Thymus (tissue), 11 donors: Measurements from ENCODE around the gene HBG2. TPM values are rescaled to one million over a fixed set of nuclear protein-coding genes. Genes with fewer than 3 reads are reported as not detected.
"Not testable (repeated sequence)": the region's sequence is repeated elsewhere in the genome, so short reads cannot be mapped to it uniquely, and the experiment has no call there.

Source experiments
- DNase-seq, 9 donors: peaks; one replicate each; pipeline ENCODE4 v3.0.0-alpha.2; 2013; ENCODE audit warnings: low spot score in 9 of 9, low read depth in 6 of 9, missing footprints in 1 of 9
- H3K27ac ChIP-seq, 2 donors: one replicate each; pipeline ENCODE4 v1.5.1; 2013; ENCODE audit warnings: control low read depth in 1 of 2, low read depth in 1 of 2, low read length in 1 of 2, mild to moderate bottlenecking in 1 of 2, moderate library complexity in 1 of 2
- H3K27me3 ChIP-seq, 2 donors: one replicate each; pipeline ENCODE4 v1.5.1; 2013; ENCODE audit warnings: low read length in 1 of 2; ENCODE audit not compliant: control insufficient read depth in 2 of 2, insufficient read depth in 1 of 2
- H3K36me3 ChIP-seq, 2 donors: one replicate each; pipeline ENCODE4 v1.5.1; 2013; ENCODE audit warnings: low read length in 1 of 2, mild to moderate bottlenecking in 1 of 2, moderate library complexity in 1 of 2; ENCODE audit not compliant: control insufficient read depth in 2 of 2, insufficient read depth in 2 of 2
- H3K4me1 ChIP-seq, 2 donors: one replicate each; pipeline ENCODE4 v1.5.1; 2013; ENCODE audit warnings: low read length in 2 of 2; ENCODE audit not compliant: control insufficient read depth in 2 of 2, insufficient read depth in 2 of 2
- H3K4me3 ChIP-seq, 2 donors: one replicate each; pipeline ENCODE4 v1.5.1; 2013; ENCODE audit warnings: low read length in 2 of 2, control low read depth in 1 of 2, mild to moderate bottlenecking in 1 of 2
- H3K9me3 ChIP-seq, 2 donors: one replicate each; pipeline ENCODE4 v1.5.1; 2013; ENCODE audit warnings: low read length in 1 of 2, mild to moderate bottlenecking in 1 of 2; ENCODE audit not compliant: control insufficient read depth in 2 of 2, insufficient read depth in 1 of 2
- WGBS: extraction: QIAGEN DNeasy Blood & Tissue Kit; methylation state at CpG from one replicate; pipeline ENCODE4 v1.1.7; 2013; 5-methylcytosine and 5-hydroxymethylcytosine counted together
- polyA plus RNA-seq: library from polyadenylated mRNA; stranded (reverse); fragments of 200-250 nt; gene quantifications from one replicate; pipeline ENCODE4 v1.2.3, GENCODE V29; 2013
- total RNA-seq: library from RNA; stranded (reverse); fragments of 120-200 nt; gene quantifications from one replicate; pipeline ENCODE4 v1.2.4, GENCODE V29; 2013
- donor health status: healthy.

Gene HBG2
- total and polyA plus RNA-seq, 2 donors: 1.0 to 5,270 TPM

GRCh38 chr11:5257296-5257695 is 2.7 kb upstream of the HBG2 start:
- no peaks in the 10 kb centered on the region for H3K9me3 ChIP-seq
- 88% methylated on average over 2 of the region's 2 CpGs for WGBS
- H3K27me3 ChIP-seq: no peaks in the 10 kb centered on the region
- H3K4me3 ChIP-seq: no peak overlapping the region
- no peak for DNase-seq
- H3K36me3 ChIP-seq: no peaks in the 10 kb centered on the region
- no peak overlapping the region for H3K27ac ChIP-seq
- no peaks in the 10 kb centered on the region for H3K4me1 ChIP-seq

GRCh38 chr11:5254023-5254422 is 558 bp downstream of the HBG2 start:
- H3K4me3 ChIP-seq, H3K27ac ChIP-seq, H3K27me3 ChIP-seq, H3K36me3 ChIP-seq, H3K9me3 ChIP-seq, H3K4me1 ChIP-seq, DNase-seq: not testable (repeated sequence)
- WGBS: 87% methylated on average over 2 of the region's 2 CpGs

GRCh38 chr11:5253440-5253839 is 1.1 kb downstream of the HBG2 start:
- not testable (repeated sequence) for DNase-seq, H3K27me3 ChIP-seq, H3K4me1 ChIP-seq, H3K4me3 ChIP-seq, H3K9me3 ChIP-seq, H3K36me3 ChIP-seq, H3K27ac ChIP-seq
- 90% methylated on average over 5 of the region's 5 CpGs for WGBS

DNA sequence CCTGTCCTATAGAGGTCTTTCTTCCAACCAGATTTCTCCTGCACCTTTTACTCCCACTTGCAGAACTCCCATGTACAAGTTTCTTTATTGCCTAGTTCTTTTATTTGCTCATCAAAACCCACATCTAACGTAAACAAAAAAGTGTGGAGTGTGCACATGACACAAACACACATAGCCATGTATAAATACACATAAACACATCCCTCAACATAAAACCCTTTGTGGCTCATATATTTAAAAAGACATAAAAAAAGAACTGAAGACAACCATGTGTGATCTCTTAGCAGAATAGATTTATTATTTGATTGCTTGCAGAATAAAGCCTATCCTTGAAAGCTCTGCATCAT is 1.7 kb downstream of the HBG2 start:
- H3K27ac ChIP-seq: no peak overlapping the region
- no peaks in the 10 kb centered on the region for H3K4me1 ChIP-seq
- WGBS: 93% methylated on average over 1 of the region's 1 CpG
- H3K36me3 ChIP-seq: no peaks in the 10 kb centered on the region
- no peak overlapping the region for H3K4me3 ChIP-seq
- H3K9me3 ChIP-seq: no peaks in the 10 kb centered on the region
- H3K27me3 ChIP-seq: no peaks in the 10 kb centered on the region
- DNase-seq: no peak

DNA sequence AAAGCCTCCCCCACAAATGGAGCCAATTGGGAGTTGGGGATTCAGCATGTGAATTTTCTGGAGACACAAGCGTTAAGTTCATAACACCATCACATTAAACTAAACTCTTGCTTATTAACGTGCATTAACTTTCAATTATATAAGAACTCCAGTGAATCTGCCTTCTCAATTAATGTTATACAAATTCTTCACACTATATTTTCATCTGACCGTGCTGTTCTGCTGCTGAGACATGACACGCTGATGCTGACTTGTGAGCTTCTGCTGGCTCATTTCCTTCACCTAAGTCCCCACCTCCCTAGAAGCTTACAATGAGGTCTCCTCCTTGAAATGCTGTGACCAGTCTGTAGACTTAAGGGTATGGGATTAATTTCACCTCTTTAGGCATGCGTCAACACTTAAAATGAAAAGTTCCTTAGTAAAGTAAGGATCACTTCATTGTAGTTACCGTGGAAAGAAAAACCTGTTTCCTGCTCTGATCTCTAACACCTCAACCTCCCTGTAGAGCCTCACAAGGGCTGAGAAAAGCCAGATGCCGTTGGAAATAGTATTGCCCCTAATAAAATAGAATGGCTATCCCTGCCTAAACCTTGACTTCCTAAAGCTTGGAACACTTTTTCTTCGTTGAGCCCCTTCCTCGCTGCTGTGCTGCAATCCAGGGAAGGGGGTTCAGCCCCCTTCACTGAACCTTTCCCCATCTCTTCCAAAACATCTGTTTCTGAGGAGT is 2.2 kb downstream of the HBG2 start:
- Histone ChIP-seq H3K4me1 (no peaks in the 10 kb centered on the region), H3K4me3 (no peak overlapping the region), H3K27me3 (no peaks in the 10 kb centered on the region), H3K36me3 (no peaks in the 10 kb centered on the region), H3K9me3 (no peaks in the 10 kb centered on the region), H3K27ac (no peak overlapping the region)
- no peak for DNase-seq
- 78% methylated on average over 9 of the region's 9 CpGs for WGBS

GRCh38 chr11:5251746-5252145 is 2.8 kb downstream of the HBG2 start:
- H3K27ac ChIP-seq: no peak overlapping the region
- 68% methylated on average over 2 of the region's 2 CpGs for WGBS
- no peak for DNase-seq
- H3K27me3 ChIP-seq: no peaks in the 10 kb centered on the region
- no peaks in the 10 kb centered on the region for H3K4me1 ChIP-seq
- H3K36me3 ChIP-seq: no peaks in the 10 kb centered on the region
- H3K9me3 ChIP-seq: no peaks in the 10 kb centered on the region
- H3K4me3 ChIP-seq: no peak overlapping the region

DNA sequence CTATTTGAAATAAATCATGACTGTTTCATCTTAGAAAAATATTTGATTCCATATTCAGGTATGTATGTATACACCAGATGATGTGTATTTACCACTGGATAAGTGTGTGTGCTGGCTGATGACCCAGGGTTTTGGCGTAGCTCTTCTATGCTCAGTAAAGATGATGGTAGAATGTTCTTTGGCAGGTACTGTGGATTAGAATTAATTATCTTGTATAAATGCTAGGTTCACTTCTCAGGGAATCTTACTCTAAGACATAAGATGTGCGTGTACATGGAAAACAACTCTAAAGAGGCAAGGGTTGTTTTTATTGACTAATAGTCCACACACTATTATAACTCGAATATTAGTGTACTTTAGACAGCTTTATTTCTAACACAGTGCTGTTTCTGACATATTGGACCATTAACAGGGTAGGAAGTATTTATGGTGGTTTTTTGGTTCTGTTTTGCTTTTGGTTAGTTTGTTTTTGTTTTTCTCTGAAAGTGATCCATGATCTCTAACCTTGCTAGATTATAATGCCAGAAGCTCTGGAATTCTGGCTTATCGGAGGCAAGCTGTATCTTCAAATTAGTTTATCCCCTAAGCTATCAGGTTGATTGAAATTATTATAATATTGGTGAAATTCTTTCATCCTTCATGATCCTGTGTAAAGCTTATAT is 3.9 kb downstream of the HBG2 start:
- Histone ChIP-seq H3K9me3 (no peaks in the 10 kb centered on the region), H3K4me1 (no peaks in the 10 kb centered on the region), H3K27ac (no peak overlapping the region), H3K36me3 (no peaks in the 10 kb centered on the region), H3K27me3 (no peaks in the 10 kb centered on the region), H3K4me3 (no peak overlapping the region)
- no peak for DNase-seq
- 93% methylated on average over 4 of the region's 4 CpGs for WGBS

DNA sequence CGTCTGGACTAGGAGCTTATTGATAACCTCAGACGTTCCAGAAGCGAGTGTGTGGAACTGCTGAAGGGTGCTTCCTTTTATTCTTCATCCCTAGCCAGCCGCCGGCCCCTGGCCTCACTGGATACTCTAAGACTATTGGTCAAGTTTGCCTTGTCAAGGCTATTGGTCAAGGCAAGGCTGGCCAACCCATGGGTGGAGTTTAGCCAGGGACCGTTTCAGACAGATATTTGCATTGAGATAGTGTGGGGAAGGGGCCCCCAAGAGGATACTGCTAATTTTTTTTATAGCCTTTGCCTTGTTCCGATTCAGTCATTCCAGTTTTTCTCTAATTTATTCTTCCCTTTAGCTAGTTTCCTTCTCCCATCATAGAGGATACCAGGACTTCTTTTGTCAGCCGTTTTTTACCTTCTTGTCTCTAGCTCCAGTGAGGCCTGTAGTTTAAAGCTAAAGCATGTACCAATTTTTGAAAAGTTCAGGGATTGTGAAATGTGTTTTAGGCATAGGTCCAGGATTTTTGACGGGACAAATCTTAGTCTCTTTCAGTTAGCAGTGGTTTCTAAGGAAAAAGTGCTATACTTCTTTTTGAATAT is 4.7 kb downstream of the HBG2 start, which contains the start of gene HBG1:
Gene HBG1 (minus strand): TSS at position 51 of the 590 bp plus-strand sequence. CDS start 53 bp downstream, outside the sequence.
- not testable (repeated sequence) for H3K4me3 ChIP-seq, H3K36me3 ChIP-seq, H3K27me3 ChIP-seq, H3K27ac ChIP-seq, H3K9me3 ChIP-seq, H3K4me1 ChIP-seq, DNase-seq
- WGBS: 88% methylated on average over 4 of the region's 9 CpGs

DNA sequence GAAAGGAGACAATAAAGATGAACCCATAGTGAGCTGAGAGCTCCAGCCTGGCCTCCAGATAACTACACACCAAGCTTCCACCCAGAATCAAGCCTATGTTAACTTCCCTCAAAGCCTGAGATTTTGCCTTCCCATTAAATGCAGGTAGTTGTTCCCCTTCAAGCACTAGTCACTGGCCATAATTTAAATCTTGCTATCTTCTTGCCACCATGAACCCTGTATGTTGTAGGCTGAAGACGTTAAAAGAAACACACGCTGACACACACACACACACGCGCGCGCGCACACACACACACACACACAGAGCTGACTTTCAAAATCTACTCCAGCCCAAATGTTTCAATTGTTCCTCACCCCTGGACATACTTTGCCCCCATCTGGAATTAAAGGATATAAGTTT is 6.1 kb downstream of the HBG2 start:
- DNase-seq, H3K9me3 ChIP-seq, H3K27me3 ChIP-seq, H3K27ac ChIP-seq, H3K4me1 ChIP-seq, H3K36me3 ChIP-seq, H3K4me3 ChIP-seq: not testable (repeated sequence)
- WGBS: 88% methylated on average over 7 of the region's 7 CpGs
